Naive thymus-derived CD4-positive, alpha-beta T cell (primary cell): ENCODE data around the gene ZXDB. TPM values are rescaled to one million over a fixed set of nuclear protein-coding genes. Genes with fewer than 3 reads are reported as not detected.

Experiments
- ATAC-seq: fragments of 150-1000 bp; cut with Tn5 transposase; 2 replicates; pipeline ENCODE4 v1.10.0; 2021; ENCODE audit warnings: mild to moderate bottlenecking, moderate library complexity
- CTCF ChIA-PET: fragments of 350-600 bp; sonication (Branson Sonifier 250); formaldehyde crosslinking; loops from one replicate; lab custom pipeline; 2021; ENCODE audit warnings: antibody characterized with exemption; lab: Charles Lee
- POLR2A ChIA-PET: fragments of 350-600 bp; sonication (Branson Sonifier 250); formaldehyde crosslinking; loops from one replicate; lab custom pipeline; 2021; ENCODE audit warnings: antibody characterized with exemption, inconsistent platforms; lab: Charles Lee
- DNase-seq, 9 donors: peaks; one replicate each; pipeline versions ENCODE4 v3.0.0 to v3.0.0-alpha.2; 2020 to 2022; ENCODE audit warnings: mixed read lengths in 1 of 9
- H3K27ac ChIP-seq: one replicate; pipeline ENCODE4 v1.7.0; 2013; ENCODE audit warnings: mild to moderate bottlenecking, low read depth, low read length, moderate library complexity
- H3K27me3 ChIP-seq, 2 donors: one replicate each; pipeline ENCODE4 v1.7.0; 2013; ENCODE audit warnings: low read length in 2 of 2, mild to moderate bottlenecking in 2 of 2, moderate library complexity in 2 of 2; ENCODE audit not compliant: control insufficient read depth in 2 of 2, insufficient read depth in 2 of 2
- H3K36me3 ChIP-seq, 3 experiments: 1 replicate in 2 of 3; 2 replicates in 1 of 3; pipeline ENCODE4 v1.7.0; 2013; ENCODE audit warnings: low read length in 3 of 3, mild to moderate bottlenecking in 3 of 3, moderate library complexity in 1 of 3; ENCODE audit not compliant: insufficient read depth in 3 of 3, control insufficient read depth in 2 of 3
- H3K4me1 ChIP-seq, 2 donors: one replicate each; pipeline ENCODE4 v1.7.0; 2013; ENCODE audit warnings: low read length in 2 of 2, mild to moderate bottlenecking in 2 of 2, moderate library complexity in 1 of 2; ENCODE audit not compliant: control insufficient read depth in 2 of 2, insufficient read depth in 2 of 2
- H3K4me3 ChIP-seq: 2 replicates; pipeline ENCODE4 v1.7.0; 2013; ENCODE audit warnings: mild to moderate bottlenecking, low read length
- H3K9me3 ChIP-seq, 3 experiments: 1 replicate in 2 of 3; 2 replicates in 1 of 3; pipeline ENCODE4 v1.7.0; 2013; ENCODE audit warnings: low read length in 3 of 3; ENCODE audit not compliant: control insufficient read depth in 2 of 3
- H3K27ac Mint-ChIP-seq, 9 donors: one replicate each; pipeline ENCODE4 v1.8.0; 2020 to 2022; ENCODE audit warnings: mixed read lengths in 9 of 9, mild to moderate bottlenecking in 8 of 9, moderate library complexity in 5 of 9, inconsistent platforms in 2 of 9
- H3K27me3 Mint-ChIP-seq, 5 donors: one replicate each; pipeline ENCODE4 v1.8.0; 2021 to 2022; ENCODE audit warnings: mixed read lengths in 5 of 5, mild to moderate bottlenecking in 1 of 5
- H3K36me3 Mint-ChIP-seq, 5 donors: one replicate each; pipeline ENCODE4 v1.8.0; 2020 to 2022; ENCODE audit warnings: mixed read lengths in 5 of 5, mild to moderate bottlenecking in 3 of 5, inconsistent platforms in 1 of 5
- H3K4me1 Mint-ChIP-seq, 7 donors: one replicate each; pipeline ENCODE4 v1.8.0; 2020 to 2022; ENCODE audit warnings: mixed read lengths in 7 of 7, mild to moderate bottlenecking in 3 of 7, inconsistent platforms in 1 of 7
- H3K4me3 Mint-ChIP-seq, 10 donors: one replicate each; pipeline ENCODE4 v1.8.0; 2020 to 2022; ENCODE audit warnings: mild to moderate bottlenecking in 10 of 10, mixed read lengths in 10 of 10, moderate library complexity in 6 of 10, inconsistent platforms in 2 of 10
- H3K9me3 Mint-ChIP-seq, 11 donors: one replicate each; pipeline ENCODE4 v1.8.0; 2020 to 2022; ENCODE audit warnings: mixed read lengths in 11 of 11, mild to moderate bottlenecking in 4 of 11, inconsistent platforms in 1 of 11, moderate library complexity in 1 of 11
- intact Hi-C, 2 donors: fragments of 100-400 bp; cut with micrococcal nuclease; formaldehyde crosslinking; loops; one replicate each; pipeline ENCODE4 v1.15.1; 2023
- polyA plus RNA-seq, 2 donors: library from polyadenylated mRNA; unstranded; fragments of 300-500 nt; fragmentation: Illumina TruSeq; gene quantifications; one replicate each; pipeline ENCODE4 v1.2.3, GENCODE V29; 2021
- total RNA-seq, 6 experiments: library from RNA in 5 of 6; stranded (reverse) in 5 of 6; gene quantifications; 1 replicate in 5 of 6; 2 replicates in 1 of 6; pipeline ENCODE4 v1.2.3 and lab custom pipeline; 2021 to 2026

Gene ZXDB
- total and polyA plus RNA-seq, 7 experiments from 2014 or later = 4.7 to 21.9 (median 12.3) TPM

DNA sequence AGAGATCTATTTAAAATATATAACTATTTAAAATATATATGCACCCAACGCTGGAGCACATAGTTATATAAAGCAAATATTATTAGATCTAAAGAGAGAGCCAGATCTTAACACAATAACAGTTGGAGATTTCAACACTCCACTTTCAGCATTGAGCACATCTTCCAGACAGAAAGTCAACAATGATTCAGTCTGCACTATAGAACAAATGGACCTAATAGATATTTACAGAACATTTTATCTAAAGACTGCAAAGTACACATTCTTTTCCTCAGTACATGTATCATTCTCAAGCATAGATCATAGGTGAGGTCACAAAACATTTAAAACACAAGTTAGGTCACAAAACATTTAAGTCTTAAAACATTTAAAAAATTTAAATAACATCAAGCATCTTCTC lies 51.9 kb downstream of the ZXDB start:
- Histone ChIP-seq H3K36me3 (no peaks in the 10 kb centered on the region), H3K4me3 (no peak overlapping the region), H3K27me3 (no peaks in the 10 kb centered on the region), H3K9me3 (no peaks in the 10 kb centered on the region), H3K4me1 (no peaks in the 10 kb centered on the region), H3K27ac (no peak overlapping the region)
- H3K27ac Mint-ChIP-seq = no peak overlapping the region
- no peak for ATAC-seq
- ChIA-PET CTCF (no interaction called here), POLR2A (no interaction called here)
- H3K27me3 Mint-ChIP-seq = peaks cover 0 to 4% (median 0%) of the 10 kb centered on the region in 5 donors
- H3K36me3 Mint-ChIP-seq = peaks cover 0 to 15% (median 4%) of the 10 kb centered on the region in 5 donors
- H3K4me3 Mint-ChIP-seq = no peak overlapping the region
- no peaks in the 10 kb centered on the region for H3K4me1 Mint-ChIP-seq
- H3K9me3 Mint-ChIP-seq = peaks cover 0 to 18% (median 4%) of the 10 kb centered on the region in 11 donors
- no peak for DNase-seq
- intact Hi-C loops = no loop called here

DNA sequence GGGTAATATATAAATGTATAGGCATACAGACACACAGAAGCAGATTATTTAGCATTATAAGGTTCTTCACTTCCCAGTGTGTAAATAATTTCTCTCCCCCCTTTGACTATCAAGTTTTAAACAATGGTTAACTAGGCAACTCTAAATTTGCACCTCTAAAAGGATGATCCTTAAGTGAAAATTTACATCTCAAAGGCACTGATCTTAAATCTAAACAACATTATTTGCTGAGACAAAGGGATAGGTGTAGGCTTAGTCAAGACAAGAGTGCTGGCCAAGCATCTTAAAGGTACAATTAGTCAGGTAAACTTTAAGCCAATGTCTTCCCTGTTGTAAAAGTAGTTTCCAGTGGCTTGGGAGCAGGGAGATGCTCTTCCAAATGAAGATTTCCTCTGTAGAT lies 55.2 kb downstream of the ZXDB start:
- Histone ChIP-seq H3K4me1 (no peaks in the 10 kb centered on the region), H3K9me3 (no peaks in the 10 kb centered on the region), H3K27me3 (no peaks in the 10 kb centered on the region), H3K4me3 (no peak overlapping the region), H3K36me3 (no peaks in the 10 kb centered on the region), H3K27ac (no peak overlapping the region)
- Mint-ChIP-seq H3K27ac (no peak overlapping the region), H3K4me3 (no peak overlapping the region), H3K9me3 (peaks cover 0 to 2% (median 0%) of the 10 kb centered on the region in 11 donors), H3K36me3 (no peaks in the 10 kb centered on the region), H3K4me1 (no peaks in the 10 kb centered on the region), H3K27me3 (no peaks in the 10 kb centered on the region)
- ChIA-PET POLR2A (no interaction called here), CTCF (no interaction called here)
- DNase-seq (no peak), ATAC-seq (no peak)
- intact Hi-C loops = no loop called here

Other genes starting within 250 kb of the ZXDB start
- not detected for gene NLRP2B, start 88.2 kb downstream of the ZXDB start, total RNA-seq
- not detected for gene NLRP2B, start 88.2 kb downstream of the ZXDB start, polyA plus RNA-seq